ENCODE data around the gene CFAP74. TPM values are rescaled to one million over a fixed set of nuclear protein-coding genes. Genes with fewer than 3 reads are reported as not detected.
A peak's percentile ranks its signal among the peaks of the same experiment; 100 is the strongest.

The CFAP74 gene
- polyA plus RNA-seq, 1 experiment, result not detected

DNA sequence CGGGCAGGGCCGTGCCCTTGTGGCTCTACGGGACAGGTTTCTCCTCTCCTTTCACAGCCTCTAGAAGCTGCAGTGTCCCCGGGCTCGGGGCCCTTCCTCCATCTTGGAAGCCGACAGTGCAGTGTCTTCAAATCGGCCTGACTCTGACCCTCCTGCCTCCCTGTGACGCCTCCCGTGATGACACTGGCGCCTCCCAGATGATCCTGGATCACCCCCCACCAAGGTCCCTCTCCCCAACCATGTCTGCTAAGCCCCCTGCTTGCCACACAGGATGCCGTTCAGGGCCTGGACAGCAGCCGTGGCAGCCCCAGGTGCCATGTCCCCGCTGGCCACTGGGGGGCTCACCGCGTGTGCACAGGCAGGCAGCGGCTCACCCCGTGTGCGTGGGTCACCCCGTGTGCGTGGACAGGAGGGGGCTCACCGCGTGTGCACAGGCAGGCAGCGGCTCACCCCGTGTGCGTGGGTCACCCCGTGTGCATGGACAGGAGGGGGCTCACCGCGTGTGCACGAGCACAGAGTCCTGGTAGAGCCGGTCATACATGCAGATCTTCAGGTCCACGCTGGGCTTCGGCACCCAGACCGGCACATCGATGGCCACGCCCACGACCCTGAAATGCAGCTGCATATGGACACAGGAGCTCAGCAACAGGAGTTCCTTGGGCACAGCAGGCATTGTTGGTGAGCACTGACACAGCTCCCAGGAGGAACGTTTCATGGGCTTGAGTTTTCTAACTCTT, 59.6 kb downstream of the CFAP74 start:
- Histone ChIP-seq H3K27me3 (ENCODE audit: control insufficient read depth, insufficient read depth, low read length) (peaks cover 13% of the 10 kb centered on the region), H3K27ac (ENCODE audit: low read depth, low read length) (no peak overlapping the region), H3K9me3 (ENCODE audit: control insufficient read depth, insufficient read depth, low read length) (no peaks in the 10 kb centered on the region; the same call in 1 of the 2 replicates), H3K4me3 (ENCODE audit: low read depth, low read length) (no peak overlapping the region)
- ChIA-PET POLR2A (no interaction called here), CTCF (interaction anchor here (0.7 to 3.0 kb wide), 7 partner anchors 14 to 231 kb away, joined by 3 to 13 read pairs (median 4); no protein-coding TSS in a partner anchor)
- TF ChIP-seq, protein P1, sequence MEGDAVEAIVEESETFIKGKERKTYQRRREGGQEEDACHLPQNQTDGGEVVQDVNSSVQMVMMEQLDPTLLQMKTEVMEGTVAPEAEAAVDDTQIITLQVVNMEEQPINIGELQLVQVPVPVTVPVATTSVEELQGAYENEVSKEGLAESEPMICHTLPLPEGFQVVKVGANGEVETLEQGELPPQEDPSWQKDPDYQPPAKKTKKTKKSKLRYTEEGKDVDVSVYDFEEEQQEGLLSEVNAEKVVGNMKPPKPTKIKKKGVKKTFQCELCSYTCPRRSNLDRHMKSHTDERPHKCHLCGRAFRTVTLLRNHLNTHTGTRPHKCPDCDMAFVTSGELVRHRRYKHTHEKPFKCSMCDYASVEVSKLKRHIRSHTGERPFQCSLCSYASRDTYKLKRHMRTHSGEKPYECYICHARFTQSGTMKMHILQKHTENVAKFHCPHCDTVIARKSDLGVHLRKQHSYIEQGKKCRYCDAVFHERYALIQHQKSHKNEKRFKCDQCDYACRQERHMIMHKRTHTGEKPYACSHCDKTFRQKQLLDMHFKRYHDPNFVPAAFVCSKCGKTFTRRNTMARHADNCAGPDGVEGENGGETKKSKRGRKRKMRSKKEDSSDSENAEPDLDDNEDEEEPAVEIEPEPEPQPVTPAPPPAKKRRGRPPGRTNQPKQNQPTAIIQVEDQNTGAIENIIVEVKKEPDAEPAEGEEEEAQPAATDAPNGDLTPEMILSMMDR (IDR thresholded peaks at IDR 0.05; ENCODE audit: low read depth, low read length), result peak; percentile 74
- DNase-seq (ENCODE audit: low read depth, low spot score), result no peak

DNA sequence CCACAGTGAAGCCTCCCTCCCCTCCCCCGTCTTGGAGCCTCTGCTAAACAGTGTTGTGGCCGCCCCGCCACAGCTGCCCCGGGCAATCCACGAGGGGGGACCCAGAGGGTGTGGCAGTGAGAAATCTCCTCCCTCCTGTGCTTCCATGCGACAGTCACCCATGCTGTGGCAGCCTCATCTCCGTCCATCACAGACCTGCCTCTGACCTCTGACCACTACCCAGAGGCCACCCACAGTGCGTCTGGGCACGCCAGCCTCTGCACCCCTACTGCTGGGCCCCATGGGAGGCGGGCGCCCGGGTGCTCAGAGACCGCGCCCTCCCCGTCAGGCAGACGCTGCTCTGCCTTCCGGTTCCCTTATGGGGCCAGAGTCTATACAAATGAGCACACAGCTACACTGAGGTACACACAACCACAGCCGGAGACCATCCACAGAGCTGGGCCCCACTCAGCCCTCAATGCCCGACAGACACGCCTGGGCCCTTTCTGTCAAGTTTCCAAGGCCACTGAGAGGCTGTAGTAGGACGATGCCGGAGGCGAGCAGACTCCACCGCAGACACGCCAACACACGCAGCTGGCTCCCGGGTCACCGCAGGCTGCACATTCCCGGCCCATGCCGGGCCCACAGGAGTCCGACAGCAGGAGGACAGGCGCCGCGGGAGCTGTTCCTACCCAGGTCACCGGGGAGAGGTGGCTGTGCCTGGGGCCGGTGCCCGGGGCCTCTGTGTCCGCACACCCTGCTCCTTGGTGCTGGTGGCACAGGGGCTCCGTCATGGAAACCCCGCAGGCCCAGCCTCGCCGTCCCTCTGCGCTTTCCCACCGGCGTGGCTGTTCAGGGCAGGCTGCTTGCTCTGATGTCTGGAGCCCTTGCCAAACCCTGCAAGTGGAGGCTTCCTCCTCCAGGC, 60.6 kb downstream of the CFAP74 start:
- TF ChIP-seq, protein P1 (IDR thresholded peaks at IDR 0.05; ENCODE audit: low read depth, low read length), result no peak
- CTCF ChIA-PET, result interaction anchor here (1.0 to 1.9 kb wide), 3 partner anchors 13 to 102 kb away, joined by 3 to 9 read pairs (median 8); no protein-coding TSS in a partner anchor
- H3K9me3 ChIP-seq (ENCODE audit: control insufficient read depth, insufficient read depth, low read length), result peaks cover 6% of the 10 kb centered on the region; the same call in 1 of the 2 replicates
- peaks cover 13% of the 10 kb centered on the region for H3K27me3 ChIP-seq (ENCODE audit: control insufficient read depth, insufficient read depth, low read length)
- no peak for DNase-seq (ENCODE audit: low read depth, low spot score)
- no peak overlapping the region for H3K27ac ChIP-seq (ENCODE audit: low read depth, low read length)
- POLR2A ChIA-PET, result no interaction called here
- no peak overlapping the region for H3K4me3 ChIP-seq (ENCODE audit: low read depth, low read length)

DNA sequence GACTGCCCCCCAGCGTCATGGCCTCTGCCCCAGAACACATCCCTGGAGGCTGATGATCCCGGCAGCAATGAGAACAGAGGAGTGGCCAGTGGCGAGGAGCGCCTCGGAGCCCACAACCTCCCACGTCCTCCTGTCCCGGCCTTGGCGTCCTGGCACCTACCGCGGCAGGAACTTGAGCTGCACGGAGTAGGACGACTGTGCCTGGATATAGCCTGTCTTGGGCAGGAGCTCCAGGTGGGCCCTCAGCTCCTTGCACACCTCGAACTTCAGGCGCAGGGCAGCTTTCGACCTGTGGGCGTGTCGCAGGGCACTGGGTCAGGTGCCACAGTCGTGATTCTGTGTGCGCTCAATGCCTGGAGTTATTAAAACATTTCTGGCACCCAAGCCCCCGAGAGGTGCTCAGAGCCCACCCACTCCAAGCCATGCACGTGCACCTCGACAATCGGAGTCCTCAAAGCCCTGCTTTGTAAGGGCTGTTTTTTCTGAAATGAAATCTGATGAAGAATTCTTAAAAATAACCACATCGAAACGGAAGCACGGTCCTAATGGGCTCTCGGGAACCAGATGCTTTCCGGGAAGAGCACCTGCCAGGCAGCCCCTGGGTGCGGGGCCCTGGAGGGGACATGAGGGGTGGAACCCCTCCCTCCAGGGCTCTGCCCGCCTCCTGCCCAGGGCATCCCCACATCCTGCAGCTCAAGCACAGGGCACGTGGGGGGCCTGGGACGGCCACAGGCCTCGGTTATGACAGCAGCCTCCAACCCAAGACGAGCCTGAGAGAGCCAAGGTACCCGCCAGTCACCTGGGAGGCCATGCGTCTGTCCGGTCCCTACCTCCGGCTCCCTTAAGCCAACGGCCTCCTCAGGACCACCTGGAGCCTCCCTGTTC, 61.5 kb downstream of the CFAP74 start:
- CTCF ChIA-PET, result interaction anchor here (1.1 to 2.7 kb wide), 2 partner anchors 102 to 233 kb away, joined by 3 to 10 read pairs; no protein-coding TSS in a partner anchor
- no peak for DNase-seq (ENCODE audit: low read depth, low spot score)
- Histone ChIP-seq H3K27ac (ENCODE audit: low read depth, low read length) (no peak overlapping the region), H3K9me3 (ENCODE audit: control insufficient read depth, insufficient read depth, low read length) (peaks cover 13% of the 10 kb centered on the region; the same call in 1 of the 2 replicates), H3K4me3 (ENCODE audit: low read depth, low read length) (no peak overlapping the region), H3K27me3 (ENCODE audit: control insufficient read depth, insufficient read depth, low read length) (peaks cover 13% of the 10 kb centered on the region)
- POLR2A ChIA-PET, result no interaction called here
- TF ChIP-seq, protein P1 (IDR thresholded peaks at IDR 0.05; ENCODE audit: low read depth, low read length), result no peak

DNA sequence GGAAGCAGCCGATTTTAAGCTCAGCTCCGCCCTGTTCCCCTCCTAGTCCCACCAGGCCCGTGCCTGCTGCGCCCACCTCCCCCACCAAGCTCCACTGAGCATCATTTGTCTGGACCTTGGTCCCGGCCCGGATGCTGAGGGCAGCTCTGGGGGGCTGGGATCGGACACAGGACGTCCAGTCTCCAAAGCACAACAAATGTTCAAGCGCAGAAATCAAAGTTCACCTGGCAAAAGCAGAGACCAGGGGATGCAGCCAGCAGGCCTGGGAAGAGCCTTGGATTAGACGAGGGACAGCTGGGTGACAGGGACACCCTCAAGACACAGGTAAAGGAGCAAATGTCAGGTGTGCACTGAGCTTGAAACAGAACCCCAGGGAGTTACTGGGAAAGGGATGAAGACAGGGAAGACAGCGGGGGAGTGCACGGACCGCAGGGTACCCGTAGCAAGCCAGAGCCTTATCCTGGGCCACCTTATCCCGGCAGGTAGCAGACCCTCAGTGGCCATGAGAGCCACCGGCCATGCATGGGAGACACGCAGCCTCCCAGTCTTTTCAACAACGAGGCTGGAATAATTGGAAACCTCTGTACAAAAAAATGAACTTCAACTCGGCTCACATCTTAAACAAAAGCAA, 62.3 kb downstream of the CFAP74 start:
- Histone ChIP-seq H3K27me3 (ENCODE audit: control insufficient read depth, insufficient read depth, low read length) (peaks cover 13% of the 10 kb centered on the region), H3K4me3 (ENCODE audit: low read depth, low read length) (no peak overlapping the region), H3K27ac (ENCODE audit: low read depth, low read length) (no peak overlapping the region), H3K9me3 (ENCODE audit: control insufficient read depth, insufficient read depth, low read length) (peaks cover 18% of the 10 kb centered on the region; the same call in 1 of the 2 replicates)
- TF ChIP-seq, protein P1 (IDR thresholded peaks at IDR 0.05; ENCODE audit: low read depth, low read length), result no peak
- POLR2A ChIA-PET, result interaction anchor here (0.6 to 0.9 kb wide), 2 partner anchors 16 to 32 kb away, joined by 3 to 4 read pairs; no protein-coding TSS in a partner anchor
- CTCF ChIA-PET, result interaction anchor here (1.1 to 2.7 kb wide), 2 partner anchors 103 to 233 kb away, joined by 3 to 10 read pairs; no protein-coding TSS in a partner anchor
- no peak for DNase-seq (ENCODE audit: low read depth, low spot score)

Data from AG04450 (cell line).